SU-DHL-6 (cell line): ENCODE data around the gene LRP1B.
"Not testable (repeated sequence)": the region's sequence is repeated elsewhere in the genome, so short reads cannot be mapped to it uniquely, and the experiment has no call there.

Experiments used
- H2AFZ ChIP-seq: fragments of 200-600 bp; sonication (generic); 2 replicates; pipeline ENCODE4 v1.6.1; 2014; ENCODE audit warnings: low read depth, mild to moderate bottlenecking, moderate library complexity, mixed read lengths, antibody characterized with exemption, low read length; ENCODE audit not compliant: severe bottlenecking
- H3F3A ChIP-seq: fragments of 200-600 bp; shearing (Covaris generic); 2 replicates; pipeline ENCODE4 v1.6.0; 2016; ENCODE audit warnings: antibody characterized with exemption, mild to moderate bottlenecking; ENCODE audit not compliant: insufficient read depth
- H3K27ac ChIP-seq: fragments of 200-600 bp; sonication (generic); 2 replicates; pipeline ENCODE4 v1.5.1; 2016; ENCODE audit warnings: low read depth, mild to moderate bottlenecking, low read length, moderate library complexity, mixed read lengths
- H3K27me3 ChIP-seq: fragments of 200-600 bp; sonication (generic), shearing (Covaris generic); 2 replicates; pipeline ENCODE4 v1.6.0; 2014; ENCODE audit warnings: mild to moderate bottlenecking, low read length
- H3K36me3 ChIP-seq: fragments of 200-600 bp; sonication (generic); 2 replicates; pipeline ENCODE4 v1.6.1; 2014; ENCODE audit warnings: mild to moderate bottlenecking, low read length, mixed read lengths
- H3K4me2 ChIP-seq: fragments of 300-600, 200-600 bp; shearing (Covaris generic), sonication (generic); 2 replicates; pipeline ENCODE4 v1.6.0; 2014; ENCODE audit warnings: low read length, low read depth, mild to moderate bottlenecking; ENCODE audit not compliant: poor library complexity, severe bottlenecking
- H3K4me3 ChIP-seq: fragments of 200-600 bp; sonication (generic); 2 replicates; pipeline ENCODE4 v1.5.1; 2014; ENCODE audit warnings: antibody characterized with exemption, low read length, mild to moderate bottlenecking, mixed read lengths; ENCODE audit not compliant: insufficient read depth, poor library complexity, severe bottlenecking
- H3K79me2 ChIP-seq: fragments of 200-600 bp; sonication (generic); 2 replicates; pipeline ENCODE4 v1.6.1; 2014; ENCODE audit warnings: mild to moderate bottlenecking, low read length, moderate library complexity; ENCODE audit not compliant: insufficient read depth
- H3K9ac ChIP-seq: fragments of 200-600 bp; sonication (generic); 2 replicates; pipeline ENCODE4 v1.7.0; 2014; ENCODE audit warnings: mild to moderate bottlenecking, low read length
- H3K9me2 ChIP-seq: fragments of 200-600 bp; sonication (generic); replicated peaks from 2 replicates; pipeline ENCODE4 v1.6.1; 2014; ENCODE audit warnings: low read length; ENCODE audit not compliant: insufficient read depth
- H3K9me3 ChIP-seq: fragments of 200-600 bp; sonication (generic); 2 replicates; pipeline ENCODE4 v1.6.1; 2014; ENCODE audit warnings: low read length, mixed read lengths; ENCODE audit not compliant: insufficient read depth
- H4K20me1 ChIP-seq: fragments of 200-600 bp; sonication (generic); 2 replicates; pipeline ENCODE4 v1.6.1; 2014; ENCODE audit warnings: low read depth, mild to moderate bottlenecking, antibody characterized with exemption, low read length, moderate library complexity, mixed read lengths
- EZH2phosphoT487 ChIP-seq: fragments of 200-600 bp; sonication (generic), shearing (Covaris generic); conservative IDR thresholded peaks from 2 replicates; pipeline ENCODE4 v1.6.1; 2018; ENCODE audit warnings: mild to moderate bottlenecking, antibody characterized with exemption, low read length, moderate library complexity, mixed read lengths
- TF ChIP-seq, protein P1 (sequence below): fragments of 200-600 bp; sonication (generic); IDR thresholded peaks from one replicate; pipeline ENCODE4 v1.5.1; 2017; ENCODE audit warnings: antibody characterized with exemption, mild to moderate bottlenecking, low read length, moderate library complexity; ENCODE audit not compliant: insufficient read depth, poor library complexity, severe bottlenecking

Gene LRP1B

DNA sequence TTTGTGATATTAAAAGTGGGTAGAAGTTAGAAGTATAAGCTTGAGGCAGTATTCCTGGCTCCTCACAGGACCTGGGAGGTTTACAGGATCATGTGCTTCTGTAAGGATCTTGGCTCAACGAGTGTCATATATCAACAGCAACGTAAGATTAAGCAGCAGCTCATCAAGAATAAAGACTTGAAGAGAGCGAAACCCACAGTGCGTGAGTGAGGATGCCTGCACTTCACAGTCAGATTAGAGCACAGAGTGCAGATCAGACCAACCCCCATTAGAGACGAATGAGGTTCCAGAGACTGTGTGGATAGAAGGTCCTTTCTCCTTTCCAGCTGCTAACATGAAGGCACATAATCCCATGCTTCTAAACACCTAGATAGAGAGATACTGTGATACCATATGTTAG lies 1693.9 kb downstream of the LRP1B start:
- Histone ChIP-seq H3K79me2 (no peaks in the 10 kb centered on the region), H3K4me2 (no peak overlapping the region), H3F3A (no peaks in the 10 kb centered on the region), H2AFZ (no peak overlapping the region), H3K9me2 (no peaks in the 10 kb centered on the region), H3K36me3 (no peaks in the 10 kb centered on the region), H3K27me3 (no peaks in the 10 kb centered on the region), H4K20me1 (no peaks in the 10 kb centered on the region), H3K27ac (no peak overlapping the region), H3K4me3 (no peak overlapping the region), H3K9ac (no peak overlapping the region), H3K9me3 (no peaks in the 10 kb centered on the region)
- TF ChIP-seq EZH2phosphoT487 = no peak
- TF ChIP-seq, protein P1, sequence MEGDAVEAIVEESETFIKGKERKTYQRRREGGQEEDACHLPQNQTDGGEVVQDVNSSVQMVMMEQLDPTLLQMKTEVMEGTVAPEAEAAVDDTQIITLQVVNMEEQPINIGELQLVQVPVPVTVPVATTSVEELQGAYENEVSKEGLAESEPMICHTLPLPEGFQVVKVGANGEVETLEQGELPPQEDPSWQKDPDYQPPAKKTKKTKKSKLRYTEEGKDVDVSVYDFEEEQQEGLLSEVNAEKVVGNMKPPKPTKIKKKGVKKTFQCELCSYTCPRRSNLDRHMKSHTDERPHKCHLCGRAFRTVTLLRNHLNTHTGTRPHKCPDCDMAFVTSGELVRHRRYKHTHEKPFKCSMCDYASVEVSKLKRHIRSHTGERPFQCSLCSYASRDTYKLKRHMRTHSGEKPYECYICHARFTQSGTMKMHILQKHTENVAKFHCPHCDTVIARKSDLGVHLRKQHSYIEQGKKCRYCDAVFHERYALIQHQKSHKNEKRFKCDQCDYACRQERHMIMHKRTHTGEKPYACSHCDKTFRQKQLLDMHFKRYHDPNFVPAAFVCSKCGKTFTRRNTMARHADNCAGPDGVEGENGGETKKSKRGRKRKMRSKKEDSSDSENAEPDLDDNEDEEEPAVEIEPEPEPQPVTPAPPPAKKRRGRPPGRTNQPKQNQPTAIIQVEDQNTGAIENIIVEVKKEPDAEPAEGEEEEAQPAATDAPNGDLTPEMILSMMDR = no peak

DNA sequence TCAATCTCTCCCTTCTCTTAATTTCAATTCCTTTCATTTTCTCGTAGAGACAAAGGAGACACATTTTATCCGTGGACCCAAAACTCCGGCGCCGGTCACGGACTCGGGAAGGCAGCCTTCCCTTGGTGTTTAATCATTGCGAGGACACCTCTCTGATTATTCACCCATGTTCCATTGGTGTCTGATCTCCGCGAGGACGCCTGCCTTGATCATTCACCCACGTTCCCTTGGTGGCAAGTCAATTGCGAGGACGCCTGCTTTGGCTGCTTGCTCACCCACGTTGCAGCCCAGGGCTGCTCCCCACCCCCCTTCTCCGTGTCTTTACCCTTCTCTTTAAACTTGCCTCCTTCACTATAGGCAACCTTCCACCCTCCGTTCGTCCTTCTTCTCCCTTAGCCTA lies 1703.8 kb downstream of the LRP1B start:
- H3K4me2 ChIP-seq, H3K4me3 ChIP-seq, H3K36me3 ChIP-seq, H3K27me3 ChIP-seq, H3K79me2 ChIP-seq, H3K27ac ChIP-seq, H3K9me2 ChIP-seq, H3K9me3 ChIP-seq, H2AFZ ChIP-seq, H3F3A ChIP-seq, H4K20me1 ChIP-seq, H3K9ac ChIP-seq: not testable (repeated sequence)

DNA sequence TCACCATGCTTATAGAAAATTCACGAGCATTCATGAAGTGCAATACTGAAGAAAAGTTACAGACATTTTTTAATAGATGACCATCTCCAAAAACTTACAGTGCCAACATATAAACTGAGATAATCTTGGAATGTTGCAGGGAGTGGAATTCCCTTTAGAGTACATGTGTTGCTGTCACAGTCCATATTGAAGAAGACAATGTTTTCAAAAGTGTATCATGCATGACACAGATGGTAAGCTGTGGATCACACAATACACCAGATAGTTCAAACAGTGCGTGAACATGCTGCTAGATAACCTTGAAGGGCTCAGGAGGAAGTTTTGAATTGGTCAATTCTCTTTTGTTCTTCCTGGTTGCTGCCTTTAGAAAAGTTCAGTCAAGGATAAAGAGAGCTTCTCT lies 1706.3 kb downstream of the LRP1B start:
- Histone ChIP-seq H3K27ac (no peak overlapping the region), H3F3A (no peaks in the 10 kb centered on the region), H3K27me3 (no peaks in the 10 kb centered on the region), H3K9me2 (no peaks in the 10 kb centered on the region), H3K4me2 (no peak overlapping the region), H3K4me3 (no peak overlapping the region), H2AFZ (no peak overlapping the region), H3K9ac (no peak overlapping the region), H3K36me3 (no peaks in the 10 kb centered on the region), H4K20me1 (no peaks in the 10 kb centered on the region), H3K9me3 (no peaks in the 10 kb centered on the region), H3K79me2 (no peaks in the 10 kb centered on the region)
- TF ChIP-seq, protein P1 = no peak
- TF ChIP-seq EZH2phosphoT487 = no peak

DNA sequence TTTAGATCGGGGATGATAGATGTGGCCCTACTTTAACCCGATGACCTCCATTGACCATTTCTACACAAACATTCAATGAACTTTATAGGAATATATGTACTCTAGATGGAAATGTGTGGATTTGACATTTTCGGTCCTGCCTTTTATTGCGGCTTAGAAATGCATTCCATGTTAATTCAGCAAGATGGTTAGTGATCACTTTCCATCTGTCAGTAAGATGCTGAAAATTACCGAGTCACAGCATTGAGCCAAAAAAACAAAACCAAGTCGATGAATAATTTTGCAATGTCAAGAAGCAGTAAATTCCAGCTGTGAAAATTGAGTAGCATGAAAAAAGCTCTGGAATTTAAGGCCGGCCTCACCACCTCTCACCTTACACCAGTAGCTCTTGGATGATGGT lies 1708.1 kb downstream of the LRP1B start:
- Histone ChIP-seq H3K79me2 (no peaks in the 10 kb centered on the region), H3K9ac (no peak overlapping the region)

More for the DNA sequence above, 1708.1 kb downstream of the LRP1B start:
- TF ChIP-seq, protein P1 = no peak
- no peak for TF ChIP-seq EZH2phosphoT487
- H3K4me3 ChIP-seq = no peak overlapping the region
- H3K36me3 ChIP-seq = no peaks in the 10 kb centered on the region
- H3F3A ChIP-seq = no peaks in the 10 kb centered on the region
- H2AFZ ChIP-seq = no peak overlapping the region
- no peaks in the 10 kb centered on the region for H3K9me3 ChIP-seq
- H3K4me2 ChIP-seq = no peak overlapping the region
- no peak overlapping the region for H3K27ac ChIP-seq
- no peaks in the 10 kb centered on the region for H3K9me2 ChIP-seq
- H4K20me1 ChIP-seq = no peaks in the 10 kb centered on the region
- no peaks in the 10 kb centered on the region for H3K27me3 ChIP-seq
